Astrocyte (in vitro differentiated cells and primary cell): ENCODE measurements around the gene ADORA1. TPM values are rescaled to one million over a fixed set of nuclear protein-coding genes. Genes with fewer than 3 reads are reported as not detected.

Experiments
- DNase-seq: peaks from one replicate; pipeline ENCODE4 v3.0.0-alpha.2; 2010; ENCODE audit warnings: low read depth
- FAIRE-seq: peaks from 2 replicates; lab custom pipeline; 2011; peaks lifted over from hg19 to GRCh38; lab: Jason Lieb, UNC
- H2AFZ ChIP-seq: 2 replicates; pipeline ENCODE4 v1.6.0; 2012; ENCODE audit warnings: low read depth, low read length, inconsistent platforms
- H3K27ac ChIP-seq: 2 replicates; pipeline ENCODE4 v1.5.1; 2011; ENCODE audit warnings: low read depth, low read length, inconsistent platforms
- H3K27me3 ChIP-seq: 2 replicates; pipeline ENCODE4 v1.6.0; 2011; ENCODE audit warnings: low read length, inconsistent platforms; ENCODE audit not compliant: insufficient read depth
- H3K36me3 ChIP-seq: 2 replicates; pipeline ENCODE4 v1.5.1; 2011; ENCODE audit warnings: low read length, inconsistent platforms; ENCODE audit not compliant: insufficient read depth
- H3K4me1 ChIP-seq: 2 replicates; pipeline ENCODE4 v1.5.1; 2011; ENCODE audit warnings: low read length, inconsistent platforms; ENCODE audit not compliant: insufficient read depth
- H3K4me2 ChIP-seq: 2 replicates; pipeline ENCODE4 v1.6.0; 2012; ENCODE audit warnings: low read length, inconsistent platforms
- H3K4me3 ChIP-seq: 2 replicates; pipeline ENCODE4 v1.5.1; 2011; ENCODE audit warnings: low read depth, mild to moderate bottlenecking, low read length, inconsistent platforms; ENCODE audit not compliant: insufficient read depth
- H3K79me2 ChIP-seq: 2 replicates; pipeline ENCODE4 v1.6.0; 2012; ENCODE audit warnings: mild to moderate bottlenecking, low read length, inconsistent platforms; ENCODE audit not compliant: insufficient read depth
- H3K9ac ChIP-seq: 2 replicates; pipeline ENCODE4 v1.6.0; 2012; ENCODE audit warnings: mild to moderate bottlenecking, low read length, inconsistent platforms
- H3K9me3 ChIP-seq: 2 replicates; pipeline ENCODE4 v1.5.1; 2012; ENCODE audit warnings: low read depth, mild to moderate bottlenecking, low read length, inconsistent platforms; ENCODE audit not compliant: insufficient read depth
- H4K20me1 ChIP-seq: 2 replicates; pipeline ENCODE4 v1.6.0; 2012; ENCODE audit warnings: low read length, inconsistent platforms; ENCODE audit not compliant: insufficient read depth
- H3K27ac Mint-ChIP-seq: one replicate; pipeline ENCODE4 v1.8.0; 2021; ENCODE audit warnings: mild to moderate bottlenecking, mixed read lengths; ENCODE audit not compliant: unreplicated experiment
- H3K27me3 Mint-ChIP-seq: one replicate; pipeline ENCODE4 v1.8.0; 2021; ENCODE audit warnings: low read depth, mixed read lengths; ENCODE audit not compliant: unreplicated experiment
- H3K36me3 Mint-ChIP-seq: one replicate; pipeline ENCODE4 v1.8.0; 2021; ENCODE audit warnings: low read depth, mixed read lengths; ENCODE audit not compliant: unreplicated experiment
- H3K4me1 Mint-ChIP-seq: one replicate; pipeline ENCODE4 v1.8.0; 2021; ENCODE audit warnings: low read depth, mixed read lengths; ENCODE audit not compliant: unreplicated experiment
- H3K4me3 Mint-ChIP-seq: one replicate; pipeline ENCODE4 v1.8.0; 2021; ENCODE audit warnings: mild to moderate bottlenecking, moderate library complexity, mixed read lengths; ENCODE audit not compliant: unreplicated experiment
- H3K9me3 Mint-ChIP-seq: one replicate; pipeline ENCODE4 v1.8.0; 2021; ENCODE audit warnings: mild to moderate bottlenecking, mixed read lengths; ENCODE audit not compliant: unreplicated experiment
- EZH2 ChIP-seq: IDR thresholded peaks from 2 replicates; pipeline ENCODE4 v1.6.1; 2012; ENCODE audit warnings: mild to moderate bottlenecking, low read length, inconsistent platforms; ENCODE audit not compliant: insufficient read depth
- total RNA-seq: library from RNA; stranded (reverse); gene quantifications from 2 replicates; pipeline ENCODE4 v1.2.1, GENCODE V29; 2021
- TF ChIP-seq, protein P1 (sequence below): IDR thresholded peaks from 2 replicates; pipeline ENCODE4 v1.5.1; 2011; ENCODE audit warnings: low read depth, mild to moderate bottlenecking, inconsistent platforms, low read length, moderate library complexity; ENCODE audit not compliant: insufficient read depth

Gene ADORA1
- total RNA-seq, 1 donor from 2014 or later = 5.7 TPM

DNA sequence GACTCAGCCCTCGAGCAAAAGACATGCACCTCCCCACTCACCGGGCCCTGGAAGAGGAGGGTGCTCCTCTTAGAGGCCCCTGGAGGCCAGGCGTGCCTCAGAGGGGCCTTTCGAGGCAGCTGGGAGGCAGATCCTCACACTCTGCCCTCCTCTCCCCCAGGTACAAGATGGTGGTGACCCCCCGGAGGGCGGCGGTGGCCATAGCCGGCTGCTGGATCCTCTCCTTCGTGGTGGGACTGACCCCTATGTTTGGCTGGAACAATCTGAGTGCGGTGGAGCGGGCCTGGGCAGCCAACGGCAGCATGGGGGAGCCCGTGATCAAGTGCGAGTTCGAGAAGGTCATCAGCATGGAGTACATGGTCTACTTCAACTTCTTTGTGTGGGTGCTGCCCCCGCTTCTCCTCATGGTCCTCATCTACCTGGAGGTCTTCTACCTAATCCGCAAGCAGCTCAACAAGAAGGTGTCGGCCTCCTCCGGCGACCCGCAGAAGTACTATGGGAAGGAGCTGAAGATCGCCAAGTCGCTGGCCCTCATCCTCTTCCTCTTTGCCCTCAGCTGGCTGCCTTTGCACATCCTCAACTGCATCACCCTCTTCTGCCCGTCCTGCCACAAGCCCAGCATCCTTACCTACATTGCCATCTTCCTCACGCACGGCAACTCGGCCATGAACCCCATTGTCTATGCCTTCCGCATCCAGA is 37.7 kb downstream of the ADORA1 start:
- H3K79me2 ChIP-seq = no peaks in the 10 kb centered on the region
- no peak for TF ChIP-seq EZH2
- TF ChIP-seq, protein P1, sequence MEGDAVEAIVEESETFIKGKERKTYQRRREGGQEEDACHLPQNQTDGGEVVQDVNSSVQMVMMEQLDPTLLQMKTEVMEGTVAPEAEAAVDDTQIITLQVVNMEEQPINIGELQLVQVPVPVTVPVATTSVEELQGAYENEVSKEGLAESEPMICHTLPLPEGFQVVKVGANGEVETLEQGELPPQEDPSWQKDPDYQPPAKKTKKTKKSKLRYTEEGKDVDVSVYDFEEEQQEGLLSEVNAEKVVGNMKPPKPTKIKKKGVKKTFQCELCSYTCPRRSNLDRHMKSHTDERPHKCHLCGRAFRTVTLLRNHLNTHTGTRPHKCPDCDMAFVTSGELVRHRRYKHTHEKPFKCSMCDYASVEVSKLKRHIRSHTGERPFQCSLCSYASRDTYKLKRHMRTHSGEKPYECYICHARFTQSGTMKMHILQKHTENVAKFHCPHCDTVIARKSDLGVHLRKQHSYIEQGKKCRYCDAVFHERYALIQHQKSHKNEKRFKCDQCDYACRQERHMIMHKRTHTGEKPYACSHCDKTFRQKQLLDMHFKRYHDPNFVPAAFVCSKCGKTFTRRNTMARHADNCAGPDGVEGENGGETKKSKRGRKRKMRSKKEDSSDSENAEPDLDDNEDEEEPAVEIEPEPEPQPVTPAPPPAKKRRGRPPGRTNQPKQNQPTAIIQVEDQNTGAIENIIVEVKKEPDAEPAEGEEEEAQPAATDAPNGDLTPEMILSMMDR = no peak
- H3K4me1 ChIP-seq = no peaks in the 10 kb centered on the region
- FAIRE-seq (no peak), DNase-seq (no peak)
- Mint-ChIP-seq H3K4me1 (no peaks in the 10 kb centered on the region), H3K36me3 (peaks cover 25% of the 10 kb centered on the region), H3K9me3 (peaks cover 19% of the 10 kb centered on the region), H3K27ac (no peak overlapping the region), H3K4me3 (no peak overlapping the region), H3K27me3 (peaks cover 61% of the 10 kb centered on the region)
- no peak overlapping the region for H3K4me3 ChIP-seq
- no peaks in the 10 kb centered on the region for H3K36me3 ChIP-seq
- H3K9ac ChIP-seq = no peak overlapping the region
- no peaks in the 10 kb centered on the region for H3K9me3 ChIP-seq
- H3K27ac ChIP-seq = no peak overlapping the region
- no peak overlapping the region for H3K4me2 ChIP-seq
- peaks cover 2% of the 10 kb centered on the region for H3K27me3 ChIP-seq
- no peak overlapping the region for H2AFZ ChIP-seq
- peaks cover 3% of the 10 kb centered on the region for H4K20me1 ChIP-seq

DNA sequence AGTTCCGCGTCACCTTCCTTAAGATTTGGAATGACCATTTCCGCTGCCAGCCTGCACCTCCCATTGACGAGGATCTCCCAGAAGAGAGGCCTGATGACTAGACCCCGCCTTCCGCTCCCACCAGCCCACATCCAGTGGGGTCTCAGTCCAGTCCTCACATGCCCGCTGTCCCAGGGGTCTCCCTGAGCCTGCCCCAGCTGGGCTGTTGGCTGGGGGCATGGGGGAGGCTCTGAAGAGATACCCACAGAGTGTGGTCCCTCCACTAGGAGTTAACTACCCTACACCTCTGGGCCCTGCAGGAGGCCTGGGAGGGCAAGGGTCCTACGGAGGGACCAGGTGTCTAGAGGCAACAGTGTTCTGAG is 38.3 kb downstream of the ADORA1 start:
- no peaks in the 10 kb centered on the region for H3K9me3 ChIP-seq
- H3K27me3 ChIP-seq = peaks cover 2% of the 10 kb centered on the region
- H3K27ac ChIP-seq = no peak overlapping the region
- H3K36me3 ChIP-seq = no peaks in the 10 kb centered on the region
- DNase-seq = no peak
- Mint-ChIP-seq H3K4me1 (peaks cover 2% of the 10 kb centered on the region), H3K27ac (no peak overlapping the region), H3K4me3 (no peak overlapping the region), H3K36me3 (peaks cover 27% of the 10 kb centered on the region), H3K27me3 (peaks cover 65% of the 10 kb centered on the region), H3K9me3 (peaks cover 19% of the 10 kb centered on the region)
- no peak for FAIRE-seq
- TF ChIP-seq, protein P1 = no peak
- no peak for TF ChIP-seq EZH2
- H3K9ac ChIP-seq = no peak overlapping the region
- H2AFZ ChIP-seq = no peak overlapping the region
- H4K20me1 ChIP-seq = peaks cover 3% of the 10 kb centered on the region
- no peaks in the 10 kb centered on the region for H3K79me2 ChIP-seq
- no peak overlapping the region for H3K4me3 ChIP-seq
- H3K4me2 ChIP-seq = no peak overlapping the region
- no peaks in the 10 kb centered on the region for H3K4me1 ChIP-seq

DNA sequence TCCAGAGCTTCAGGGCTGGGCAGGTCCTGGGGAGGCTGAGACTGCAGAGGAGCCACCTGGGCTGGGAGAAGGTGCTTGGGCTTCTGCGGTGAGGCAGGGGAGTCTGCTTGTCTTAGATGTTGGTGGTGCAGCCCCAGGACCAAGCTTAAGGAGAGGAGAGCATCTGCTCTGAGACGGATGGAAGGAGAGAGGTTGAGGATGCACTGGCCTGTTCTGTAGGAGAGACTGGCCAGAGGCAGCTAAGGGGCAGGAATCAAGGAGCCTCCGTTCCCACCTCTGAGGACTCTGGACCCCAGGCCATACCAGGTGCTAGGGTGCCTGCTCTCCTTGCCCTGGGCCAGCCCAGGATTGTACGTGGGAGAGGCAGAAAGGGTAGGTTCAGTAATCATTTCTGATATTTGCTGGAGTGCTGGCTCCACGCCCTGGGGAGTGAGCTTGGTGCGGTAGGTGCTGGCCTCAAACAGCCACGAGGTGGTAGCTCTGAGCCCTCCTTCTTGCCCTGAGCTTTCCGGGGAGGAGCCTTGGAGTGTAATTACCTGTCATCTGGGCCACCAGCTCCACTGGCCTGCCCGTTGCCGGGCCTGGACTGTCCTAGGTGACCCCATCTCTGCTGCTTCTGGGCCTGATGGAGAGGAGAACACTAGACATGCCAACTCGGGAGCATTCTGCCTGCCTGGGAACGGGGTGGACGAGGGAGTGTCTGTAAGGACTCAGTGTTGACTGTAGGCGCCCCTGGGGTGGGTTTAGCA is 38.8 kb downstream of the ADORA1 start:
- Histone ChIP-seq H4K20me1 (peaks cover 3% of the 10 kb centered on the region), H3K9ac (no peak overlapping the region), H3K4me1 (no peaks in the 10 kb centered on the region), H2AFZ (no peak overlapping the region), H3K4me3 (no peak overlapping the region), H3K27me3 (peaks cover 2% of the 10 kb centered on the region), H3K79me2 (no peaks in the 10 kb centered on the region), H3K9me3 (no peaks in the 10 kb centered on the region), H3K4me2 (no peak overlapping the region), H3K27ac (no peak overlapping the region), H3K36me3 (no peaks in the 10 kb centered on the region)
- no peak for FAIRE-seq
- Mint-ChIP-seq H3K4me3 (peak overlapping the region; percentile 45), H3K27me3 (peaks cover 64% of the 10 kb centered on the region), H3K27ac (no peak overlapping the region), H3K4me1 (peaks cover 3% of the 10 kb centered on the region), H3K36me3 (peaks cover 27% of the 10 kb centered on the region), H3K9me3 (peaks cover 19% of the 10 kb centered on the region)
- DNase-seq = no peak
- TF ChIP-seq EZH2 = no peak
- TF ChIP-seq, protein P1 = no peak
